Measurements from ENCODE around the gene STK35. TPM values are rescaled to one million over a fixed set of nuclear protein-coding genes. Genes with fewer than 3 reads are reported as not detected.

The STK35 gene
- polyA plus RNA-seq, 3 donors, result 1.2 to 9.3 (median 2.0) TPM

DNA sequence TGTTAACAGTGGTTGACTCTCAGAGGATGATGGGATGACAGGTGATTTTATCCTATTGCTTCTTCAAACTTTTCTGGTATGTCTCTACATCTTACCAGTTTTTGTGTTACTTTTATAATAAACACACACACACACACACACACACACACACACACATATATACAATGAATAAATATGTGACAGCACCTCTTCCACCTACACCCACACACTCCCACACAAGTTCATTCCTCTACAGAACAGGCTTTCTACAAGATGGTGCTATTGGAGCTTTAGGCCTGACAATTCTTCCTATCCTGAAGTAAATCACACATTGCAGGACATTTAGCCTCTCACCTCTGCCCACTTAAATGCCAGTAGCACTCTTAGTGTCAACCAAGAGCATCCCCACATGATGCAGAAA lies 46.7 kb upstream of the STK35 start:
- H3K27ac ChIP-seq (ENCODE audit: low read depth in 1 of 2, low read length in 2 of 2), result no peak overlapping the region
- no peak for DNase-seq
- no peak overlapping the region for H3K4me3 ChIP-seq (replicated peaks in 1 of 3; ENCODE audit: low read depth in 2 of 3, low read length in 3 of 3)
- peaks cover 5 to 17% (median 6%) of the 10 kb centered on the region in 3 donors for H3K27me3 Mint-ChIP-seq (ENCODE audit: low read depth in 3 of 3)
- no peak overlapping the region for H3K4me2 ChIP-seq (replicated peaks; ENCODE audit: extremely low read depth, low read length, poor library complexity, severe bottlenecking)
- no peaks in the 10 kb centered on the region for H4K20me1 ChIP-seq (ENCODE audit: insufficient read depth, low read length)
- H3K4me3 Mint-ChIP-seq, result no peak overlapping the region
- no peak overlapping the region for H2AFZ ChIP-seq (ENCODE audit: insufficient read depth, low read depth, low read length, poor library complexity, severe bottlenecking)
- H3K27me3 ChIP-seq (ENCODE audit: control insufficient read depth in 2 of 2, insufficient read depth in 2 of 2, low read length in 2 of 2), result peaks cover 3 to 13% of the 10 kb centered on the region in 2 donors
- peaks cover 8 to 10% of the 10 kb centered on the region in 2 donors for H3K9me3 ChIP-seq (replicated peaks in 1 of 2; ENCODE audit: control insufficient read depth in 1 of 2, insufficient read depth in 1 of 2, low read length in 2 of 2)
- H3K9me3 Mint-ChIP-seq, result peaks cover 2 to 25% (median 20%) of the 10 kb centered on the region in 7 donors
- no peaks in the 10 kb centered on the region for H3K79me2 ChIP-seq (ENCODE audit: insufficient read depth, low read length)
- intact Hi-C loops (cut with micrococcal nuclease), result no loop called here
- H3K36me3 Mint-ChIP-seq, result no peaks in the 10 kb centered on the region
- no peaks in the 10 kb centered on the region for H3K4me1 Mint-ChIP-seq
- H3K4me1 ChIP-seq (ENCODE audit: control insufficient read depth in 1 of 2, insufficient read depth in 2 of 2, low read length in 2 of 2), result no peaks in the 10 kb centered on the region
- no peak overlapping the region for H3K27ac Mint-ChIP-seq
- TF ChIP-seq, protein P1, sequence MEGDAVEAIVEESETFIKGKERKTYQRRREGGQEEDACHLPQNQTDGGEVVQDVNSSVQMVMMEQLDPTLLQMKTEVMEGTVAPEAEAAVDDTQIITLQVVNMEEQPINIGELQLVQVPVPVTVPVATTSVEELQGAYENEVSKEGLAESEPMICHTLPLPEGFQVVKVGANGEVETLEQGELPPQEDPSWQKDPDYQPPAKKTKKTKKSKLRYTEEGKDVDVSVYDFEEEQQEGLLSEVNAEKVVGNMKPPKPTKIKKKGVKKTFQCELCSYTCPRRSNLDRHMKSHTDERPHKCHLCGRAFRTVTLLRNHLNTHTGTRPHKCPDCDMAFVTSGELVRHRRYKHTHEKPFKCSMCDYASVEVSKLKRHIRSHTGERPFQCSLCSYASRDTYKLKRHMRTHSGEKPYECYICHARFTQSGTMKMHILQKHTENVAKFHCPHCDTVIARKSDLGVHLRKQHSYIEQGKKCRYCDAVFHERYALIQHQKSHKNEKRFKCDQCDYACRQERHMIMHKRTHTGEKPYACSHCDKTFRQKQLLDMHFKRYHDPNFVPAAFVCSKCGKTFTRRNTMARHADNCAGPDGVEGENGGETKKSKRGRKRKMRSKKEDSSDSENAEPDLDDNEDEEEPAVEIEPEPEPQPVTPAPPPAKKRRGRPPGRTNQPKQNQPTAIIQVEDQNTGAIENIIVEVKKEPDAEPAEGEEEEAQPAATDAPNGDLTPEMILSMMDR (IDR thresholded peaks at IDR 0.05), result no peak
- H3K9ac ChIP-seq (ENCODE audit: insufficient read depth, low read length, poor library complexity, severe bottlenecking), result no peak overlapping the region
- no peaks in the 10 kb centered on the region for H3K36me3 ChIP-seq (replicated peaks in 1 of 2; ENCODE audit: control insufficient read depth in 1 of 2, insufficient read depth in 2 of 2, low read length in 2 of 2)

DNA sequence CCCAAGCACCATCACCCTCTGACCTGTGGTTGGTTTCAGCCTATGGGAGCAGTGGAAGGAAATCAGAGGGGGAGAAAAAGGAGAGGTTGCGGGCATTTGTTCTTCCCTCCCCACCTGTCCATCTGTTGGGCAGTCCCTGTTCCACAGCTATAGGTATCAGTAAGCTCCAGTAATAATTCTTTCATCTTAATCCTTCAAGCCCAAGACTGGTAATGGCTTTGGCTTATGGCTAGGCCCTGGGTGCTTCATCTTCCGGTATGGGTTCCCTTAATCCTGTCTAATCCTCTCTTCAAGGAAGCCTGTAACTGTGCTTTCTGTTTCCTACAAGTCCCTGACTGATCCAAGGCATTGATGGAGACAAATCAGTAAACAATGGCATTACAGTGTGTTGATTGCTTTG lies 42.2 kb upstream of the STK35 start:
- Mint-ChIP-seq H3K27ac (no peak overlapping the region), H3K4me3 (no peak overlapping the region), H3K9me3 (peaks cover 2 to 13% (median 10%) of the 10 kb centered on the region in 7 donors), H3K36me3 (no peaks in the 10 kb centered on the region), H3K27me3 (ENCODE audit: low read depth in 3 of 3) (peaks cover 4 to 23% (median 9%) of the 10 kb centered on the region in 3 donors), H3K4me1 (no peaks in the 10 kb centered on the region)
- no peak for DNase-seq
- peaks cover 0 to 2% of the 10 kb centered on the region in 2 donors for H3K9me3 ChIP-seq (replicated peaks in 1 of 2; ENCODE audit: control insufficient read depth in 1 of 2, insufficient read depth in 1 of 2, low read length in 2 of 2)
- no peaks in the 10 kb centered on the region for H3K79me2 ChIP-seq (ENCODE audit: insufficient read depth, low read length)
- intact Hi-C loops (cut with micrococcal nuclease), result no loop called here
- H3K9ac ChIP-seq (ENCODE audit: insufficient read depth, low read length, poor library complexity, severe bottlenecking), result no peak overlapping the region
- no peak overlapping the region for H3K27ac ChIP-seq (ENCODE audit: low read depth in 1 of 2, low read length in 2 of 2)
- no peaks in the 10 kb centered on the region for H3K36me3 ChIP-seq (replicated peaks in 1 of 2; ENCODE audit: control insufficient read depth in 1 of 2, insufficient read depth in 2 of 2, low read length in 2 of 2)
- no peaks in the 10 kb centered on the region for H4K20me1 ChIP-seq (ENCODE audit: insufficient read depth, low read length)
- H3K27me3 ChIP-seq (ENCODE audit: control insufficient read depth in 2 of 2, insufficient read depth in 2 of 2, low read length in 2 of 2), result peaks cover 4 to 6% of the 10 kb centered on the region in 2 donors
- no peaks in the 10 kb centered on the region for H3K4me1 ChIP-seq (ENCODE audit: control insufficient read depth in 1 of 2, insufficient read depth in 2 of 2, low read length in 2 of 2)
- TF ChIP-seq, protein P1 (IDR thresholded peaks at IDR 0.05), result no peak
- H2AFZ ChIP-seq (ENCODE audit: insufficient read depth, low read depth, low read length, poor library complexity, severe bottlenecking), result no peak overlapping the region
- H3K4me2 ChIP-seq (replicated peaks; ENCODE audit: extremely low read depth, low read length, poor library complexity, severe bottlenecking), result no peak overlapping the region
- no peak overlapping the region for H3K4me3 ChIP-seq (replicated peaks in 1 of 3; ENCODE audit: low read depth in 2 of 3, low read length in 3 of 3)
- no CpG with 5 or more reads among the region's 2 CpGs for WGBS (ENCODE audit: insufficient coverage)
